NCI-H526 (cell line): ENCODE results near the gene TUB.

Source experiments
- DNase-seq, 2 experiments: peaks; one replicate each; lab custom pipeline; 2025; lab: John Stamatoyannopoulos, UW

The TUB gene, protein sequence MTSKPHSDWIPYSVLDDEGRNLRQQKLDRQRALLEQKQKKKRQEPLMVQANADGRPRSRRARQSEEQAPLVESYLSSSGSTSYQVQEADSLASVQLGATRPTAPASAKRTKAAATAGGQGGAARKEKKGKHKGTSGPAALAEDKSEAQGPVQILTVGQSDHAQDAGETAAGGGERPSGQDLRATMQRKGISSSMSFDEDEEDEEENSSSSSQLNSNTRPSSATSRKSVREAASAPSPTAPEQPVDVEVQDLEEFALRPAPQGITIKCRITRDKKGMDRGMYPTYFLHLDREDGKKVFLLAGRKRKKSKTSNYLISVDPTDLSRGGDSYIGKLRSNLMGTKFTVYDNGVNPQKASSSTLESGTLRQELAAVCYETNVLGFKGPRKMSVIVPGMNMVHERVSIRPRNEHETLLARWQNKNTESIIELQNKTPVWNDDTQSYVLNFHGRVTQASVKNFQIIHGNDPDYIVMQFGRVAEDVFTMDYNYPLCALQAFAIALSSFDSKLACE

DNA sequence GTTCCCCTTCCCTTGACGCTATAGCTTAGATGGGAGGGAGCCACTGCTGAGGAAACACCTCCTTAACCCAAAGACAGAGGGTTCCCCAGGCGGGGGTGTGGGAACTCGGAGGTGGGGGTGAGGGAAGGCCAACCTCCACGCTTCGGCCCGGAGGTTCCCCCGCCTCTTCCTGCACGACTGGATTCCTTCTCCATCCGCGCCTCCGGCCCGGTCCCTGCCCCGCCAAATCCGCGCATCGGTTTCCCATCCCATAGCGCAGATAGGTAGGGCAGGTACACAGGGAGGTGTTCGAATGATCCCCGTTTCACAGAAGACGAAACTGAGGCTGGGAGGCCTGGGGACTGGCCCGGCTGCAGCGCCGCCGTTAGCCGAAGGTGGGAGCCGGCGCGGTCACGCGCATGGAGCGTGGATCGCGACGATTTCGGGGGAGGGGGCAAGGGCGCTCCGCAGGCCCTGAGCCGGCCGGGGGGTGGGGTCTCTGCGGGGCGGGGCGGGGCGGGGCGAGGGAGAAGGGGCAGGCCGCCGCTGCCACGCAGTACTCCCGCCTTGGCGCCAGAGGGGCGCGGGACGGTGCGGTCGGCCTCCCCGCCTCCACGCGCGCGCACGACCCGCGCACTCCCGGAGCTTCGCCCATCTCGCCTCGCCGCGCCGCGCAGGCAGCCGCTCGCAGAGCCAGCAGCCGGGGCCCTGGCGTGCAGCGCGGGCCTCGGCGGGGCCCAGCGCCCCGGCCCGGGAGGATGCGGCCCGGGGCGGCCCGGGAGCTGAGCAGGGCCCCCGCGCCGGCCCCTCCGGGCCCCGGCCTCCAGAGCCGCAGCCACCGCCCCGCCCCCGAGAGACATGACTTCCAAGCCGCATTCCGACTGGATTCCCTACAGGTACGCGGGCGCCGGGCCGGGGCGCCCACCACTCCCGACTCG, at the start of gene TUB:
TSS of gene TUB (plus strand) at position 538 of the 917 bp plus-strand sequence. CDS start at position 838, 300 bp downstream.
- peak; percentile 44 to 86 for DNase-seq

DNA sequence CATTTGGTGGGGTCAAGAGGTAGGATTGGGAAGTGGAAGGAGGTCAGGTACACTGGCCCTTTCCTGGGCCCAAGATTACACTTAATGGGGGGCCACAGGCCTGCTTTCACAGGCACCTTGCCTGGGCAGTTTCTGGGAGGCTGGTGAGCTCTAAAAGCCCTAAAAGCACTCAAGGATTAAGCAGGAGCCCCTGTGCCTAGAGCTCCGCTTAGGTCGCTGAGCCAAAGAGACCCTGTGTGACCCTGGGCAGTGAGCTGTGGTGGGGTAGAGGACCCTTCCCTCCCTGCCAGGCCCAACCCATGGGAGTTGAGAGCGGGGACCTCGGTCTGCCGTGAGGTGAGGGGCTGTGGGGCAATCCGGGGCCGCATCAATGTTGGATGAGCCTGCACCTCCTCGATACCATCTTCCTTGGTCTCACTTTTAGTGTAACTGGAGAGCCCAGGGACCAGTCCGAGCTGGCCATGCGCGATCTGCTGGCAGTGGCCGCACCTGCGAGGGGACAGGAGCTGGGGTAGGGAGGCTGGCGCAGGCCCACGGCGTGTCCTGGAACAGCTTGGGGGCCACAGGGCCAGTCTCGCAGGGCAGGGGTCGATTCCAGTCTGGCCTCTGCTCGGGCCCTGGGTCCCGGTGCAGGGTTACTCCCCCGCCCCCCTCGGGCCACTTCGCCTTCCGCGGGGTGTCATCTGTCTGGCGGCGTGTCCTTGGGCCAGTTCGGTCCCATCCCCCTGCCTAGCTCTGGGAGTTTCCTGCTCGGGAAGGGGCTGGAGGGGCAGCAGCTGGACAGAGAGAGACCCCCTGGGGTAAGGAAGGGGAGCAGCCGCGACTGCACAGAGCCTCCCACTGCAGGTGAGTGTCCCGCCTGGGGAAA, 49.5 kb upstream of the TUB start:
- DNase-seq: no peak

DNA sequence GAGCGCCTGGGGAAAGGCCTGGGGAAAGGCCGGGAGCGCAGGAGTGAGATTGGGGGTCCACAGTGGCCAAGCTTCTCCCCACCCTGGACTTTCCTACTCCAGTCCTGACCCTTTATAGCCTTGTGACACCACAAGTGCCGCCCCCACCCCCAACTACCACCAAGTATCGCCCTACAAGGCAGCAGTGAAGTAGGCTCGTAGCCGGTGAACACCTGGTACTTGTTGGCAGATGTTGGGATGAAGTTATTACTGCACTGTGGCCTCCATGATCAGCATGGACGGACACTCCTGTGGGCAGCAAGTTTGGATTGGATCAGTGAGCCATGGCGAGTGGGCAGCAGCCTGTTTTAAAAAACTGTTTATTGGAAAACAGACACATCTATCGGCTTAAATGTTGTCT, 48.9 kb upstream of the TUB start:
- DNase-seq: no peak

DNA sequence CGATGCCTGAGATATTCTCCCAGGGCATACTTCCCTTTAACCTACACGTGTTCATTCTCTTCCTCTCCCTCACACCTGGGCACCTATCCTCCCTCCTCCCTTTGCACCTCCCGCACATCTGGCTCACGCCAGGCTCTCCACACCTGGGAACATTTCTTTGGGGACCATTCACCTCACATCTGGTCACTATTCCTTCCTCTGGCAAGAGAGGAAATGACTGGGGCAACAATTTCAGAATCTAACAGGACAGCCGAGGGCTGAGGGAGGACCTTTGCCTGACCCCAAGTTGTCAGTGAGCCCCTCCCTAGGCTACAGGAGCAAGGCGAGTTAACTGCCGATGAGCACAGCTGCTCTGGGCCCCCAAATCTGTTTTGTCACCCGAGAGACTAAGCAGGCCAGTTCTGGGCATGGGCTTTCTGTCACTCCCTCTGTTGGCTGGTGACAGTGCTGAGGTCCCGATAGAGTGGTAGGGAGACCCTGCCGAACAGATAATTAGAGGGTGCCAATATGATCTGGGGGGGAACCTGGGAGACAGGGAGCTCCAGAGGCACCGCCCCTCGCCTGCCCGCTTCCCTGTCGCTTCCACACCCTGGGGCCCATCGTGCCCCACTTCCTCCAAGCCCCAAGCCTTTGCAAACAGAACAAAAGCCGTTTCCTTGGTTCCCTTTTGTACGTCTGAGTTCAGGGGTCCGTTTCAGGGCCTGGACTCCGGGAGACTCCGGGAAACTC, 48.3 kb upstream of the TUB start:
- DNase-seq: no peak

DNA sequence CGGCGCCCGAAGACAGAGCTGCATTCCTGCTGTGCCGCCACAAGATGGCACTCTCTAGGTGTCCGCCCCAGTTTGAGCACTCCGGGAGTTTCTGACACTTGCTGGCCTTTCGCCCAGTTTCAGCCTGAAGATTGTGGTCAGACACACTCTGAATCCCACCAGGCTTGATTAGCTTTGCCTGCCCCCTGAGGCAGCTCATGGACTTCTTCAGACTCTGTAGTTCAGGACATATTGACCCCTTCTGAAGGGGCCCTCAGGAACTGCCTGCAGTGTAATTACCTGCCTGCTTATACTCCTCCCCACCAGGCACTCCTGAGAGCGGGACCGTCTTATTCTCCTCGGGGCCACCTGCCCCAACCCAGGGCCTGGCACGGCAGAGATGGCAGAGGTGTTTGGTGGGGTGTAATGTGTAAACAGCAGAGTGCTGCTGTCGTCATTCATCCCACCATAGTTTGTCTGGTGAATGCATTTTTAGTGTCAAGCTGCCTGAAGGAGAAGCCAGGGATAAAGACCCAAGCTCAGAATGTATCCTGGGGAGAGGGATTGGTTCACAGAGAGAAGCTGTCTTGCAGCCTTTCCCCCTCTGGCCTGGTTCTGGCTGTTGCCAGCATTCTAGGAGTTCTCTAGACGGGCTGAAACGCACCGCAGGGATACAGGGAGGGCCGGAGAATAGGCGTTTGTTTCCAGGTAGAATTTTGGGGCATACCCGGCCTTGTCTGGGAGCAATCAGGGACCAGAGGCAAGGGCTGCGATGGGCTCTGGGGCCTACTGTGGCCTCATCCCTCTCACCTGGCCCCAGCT, 47.5 kb upstream of the TUB start:
- DNase-seq: peak; percentile 21 to 75

DNA sequence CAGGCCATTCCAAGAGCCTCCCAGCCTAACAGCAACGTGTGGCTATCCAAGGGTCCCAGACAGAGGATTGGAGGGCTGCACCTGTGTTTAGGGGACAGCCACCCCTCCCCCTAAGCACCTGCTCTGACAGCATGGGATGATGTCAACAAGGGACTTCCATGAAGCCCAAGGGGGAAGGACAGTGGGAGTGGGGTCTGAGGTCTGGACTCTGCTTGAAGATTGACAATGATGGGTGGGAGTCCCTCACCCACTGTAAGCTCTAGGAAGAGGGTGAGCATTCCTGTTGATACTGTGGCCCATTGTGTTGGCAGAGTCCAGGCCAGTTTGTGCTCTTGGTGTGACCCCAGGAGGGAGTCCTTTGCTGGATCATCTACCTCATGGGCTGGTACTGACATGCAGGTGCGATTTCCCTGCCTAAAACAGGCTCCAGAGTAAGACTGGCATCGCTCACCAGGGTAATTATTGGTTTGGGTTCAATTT, 46.9 kb upstream of the TUB start:
- DNase-seq: no peak

DNA sequence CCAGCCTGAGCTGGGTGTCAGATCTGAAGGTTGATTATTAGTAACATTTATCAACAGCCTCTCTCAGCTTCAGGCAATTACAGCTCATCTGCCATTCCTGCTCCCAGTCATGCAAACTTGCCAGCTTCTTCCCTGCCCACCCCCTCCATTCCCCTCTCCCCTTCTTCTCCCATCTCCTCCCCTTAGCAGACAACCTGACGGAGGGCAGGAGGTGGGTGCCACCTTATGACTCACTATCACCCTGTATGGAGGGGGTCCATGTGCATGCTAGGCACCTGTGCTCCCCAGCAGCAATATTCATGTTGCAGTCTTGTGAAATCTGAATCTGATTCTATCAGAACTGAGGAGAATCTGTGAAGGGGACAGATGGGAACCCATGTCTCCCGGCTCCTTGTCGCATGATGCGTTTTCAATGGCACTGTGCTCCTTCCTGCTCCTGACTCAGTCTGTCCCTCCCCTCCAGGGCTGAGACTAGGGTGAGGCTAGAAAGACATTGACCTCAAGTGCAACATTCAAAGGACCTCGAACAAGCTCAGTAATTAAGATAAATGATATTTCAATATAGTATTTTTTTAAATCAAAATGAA, 46.3 kb upstream of the TUB start:
- no peak for DNase-seq

DNA sequence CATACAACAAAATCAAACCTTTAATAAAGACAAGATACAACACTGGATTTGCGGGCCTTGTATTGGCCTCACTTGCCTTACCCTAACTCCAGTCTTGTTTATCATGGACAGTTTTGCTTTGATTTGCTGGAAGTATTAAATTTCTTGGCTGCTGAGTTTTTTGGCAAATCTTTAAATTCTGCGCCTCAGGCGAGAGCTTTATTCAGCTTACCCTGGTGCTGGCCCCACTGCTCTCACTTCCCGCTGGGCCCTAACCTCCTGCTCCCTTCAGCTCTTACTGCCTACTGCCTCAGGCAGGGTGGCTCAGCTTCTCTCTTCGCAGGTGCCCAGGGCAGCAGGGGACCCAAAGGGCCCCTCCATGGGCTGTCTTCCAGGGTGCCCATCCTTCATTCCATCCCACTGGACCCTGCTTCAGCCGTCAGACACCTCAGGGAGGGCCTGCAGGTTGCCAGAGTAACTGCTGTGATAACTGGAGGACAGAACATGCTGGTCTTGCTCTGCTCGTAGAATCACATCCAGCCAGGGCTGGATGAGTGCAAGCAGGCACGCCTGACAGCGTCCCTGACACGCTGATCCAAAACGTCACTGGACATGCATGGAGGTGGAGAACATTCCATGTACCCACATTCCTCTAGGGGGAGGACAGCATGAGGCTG, 45.7 kb upstream of the TUB start:
- DNase-seq: no peak

DNA sequence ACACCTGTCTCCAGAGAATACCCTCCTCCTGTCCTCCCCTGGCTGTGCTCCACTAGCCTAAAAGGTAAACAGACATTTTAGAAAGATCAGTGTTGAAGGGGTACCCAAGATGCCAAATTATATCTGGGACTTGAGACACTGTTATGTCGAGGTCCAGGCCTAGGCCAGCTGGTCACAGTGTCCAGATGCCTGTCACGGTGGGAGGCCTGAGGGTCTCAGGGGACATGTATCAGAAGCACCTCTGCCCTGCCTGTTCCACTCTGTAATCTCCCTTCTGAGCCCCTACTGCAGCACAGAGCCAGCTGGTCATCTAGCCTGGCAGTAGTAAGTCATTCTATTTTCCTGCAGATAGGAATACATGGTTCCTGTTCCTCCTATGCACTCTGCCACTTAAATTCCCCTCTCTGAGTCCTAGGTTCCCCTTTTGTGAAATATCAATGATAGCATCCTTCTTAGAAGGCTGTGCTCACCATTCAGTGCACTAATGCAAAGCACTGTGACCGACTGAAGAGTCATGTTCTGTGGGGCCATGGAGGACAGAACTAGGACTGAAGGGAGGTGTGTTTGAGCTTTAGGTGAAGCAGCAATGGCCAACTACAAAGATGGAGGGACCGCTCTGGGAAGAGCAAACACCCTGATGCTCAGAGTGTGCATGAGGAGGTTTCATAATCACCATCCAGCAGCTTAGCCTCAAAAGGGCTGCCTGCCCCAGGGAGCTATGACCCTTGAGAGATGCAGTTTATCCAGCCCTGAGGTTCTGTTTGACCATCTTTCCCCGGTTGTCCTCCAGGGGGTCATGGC, 44.8 kb upstream of the TUB start:
- DNase-seq: no peak

DNA sequence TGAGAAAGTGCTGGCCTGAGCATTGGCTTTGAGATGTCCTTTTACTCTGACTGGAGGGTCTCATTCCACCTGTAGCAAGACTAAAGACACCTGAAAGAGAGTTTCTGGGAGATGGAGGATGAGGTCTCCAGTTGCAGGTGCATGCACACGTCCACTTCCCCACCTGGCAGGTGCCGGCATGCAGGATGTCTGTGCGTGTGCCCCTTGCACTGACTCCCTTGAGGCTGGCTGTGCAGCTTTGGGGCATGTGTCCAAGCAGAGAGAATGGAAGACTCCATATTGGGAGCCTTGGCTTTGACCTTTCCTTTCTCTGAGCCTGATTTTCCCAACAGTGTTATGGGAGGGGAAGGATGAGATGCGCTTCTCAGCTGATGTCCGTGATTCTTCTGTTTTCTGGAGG, 44.0 kb upstream of the TUB start:
- DNase-seq: no peak

DNA sequence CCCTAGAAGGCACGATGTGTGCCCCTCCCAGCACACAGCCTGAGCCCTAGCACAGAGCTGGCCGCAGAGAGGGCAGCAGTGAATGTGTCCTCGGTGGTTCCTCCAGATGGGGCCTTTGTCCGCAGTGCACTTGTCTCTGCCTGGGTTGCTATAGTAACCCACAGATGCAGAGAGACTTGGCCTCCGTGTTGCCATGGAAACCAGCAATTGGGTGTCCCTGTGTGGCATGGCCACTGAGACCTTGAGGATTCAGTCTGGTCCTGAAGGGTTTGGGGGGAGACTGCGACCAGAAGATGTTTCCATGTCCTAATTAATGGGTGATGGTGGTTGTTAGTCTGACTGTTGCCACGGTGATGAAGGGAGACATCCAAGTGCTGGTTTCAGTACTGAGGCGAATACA, 42.6 kb upstream of the TUB start:
- DNase-seq: no peak

DNA sequence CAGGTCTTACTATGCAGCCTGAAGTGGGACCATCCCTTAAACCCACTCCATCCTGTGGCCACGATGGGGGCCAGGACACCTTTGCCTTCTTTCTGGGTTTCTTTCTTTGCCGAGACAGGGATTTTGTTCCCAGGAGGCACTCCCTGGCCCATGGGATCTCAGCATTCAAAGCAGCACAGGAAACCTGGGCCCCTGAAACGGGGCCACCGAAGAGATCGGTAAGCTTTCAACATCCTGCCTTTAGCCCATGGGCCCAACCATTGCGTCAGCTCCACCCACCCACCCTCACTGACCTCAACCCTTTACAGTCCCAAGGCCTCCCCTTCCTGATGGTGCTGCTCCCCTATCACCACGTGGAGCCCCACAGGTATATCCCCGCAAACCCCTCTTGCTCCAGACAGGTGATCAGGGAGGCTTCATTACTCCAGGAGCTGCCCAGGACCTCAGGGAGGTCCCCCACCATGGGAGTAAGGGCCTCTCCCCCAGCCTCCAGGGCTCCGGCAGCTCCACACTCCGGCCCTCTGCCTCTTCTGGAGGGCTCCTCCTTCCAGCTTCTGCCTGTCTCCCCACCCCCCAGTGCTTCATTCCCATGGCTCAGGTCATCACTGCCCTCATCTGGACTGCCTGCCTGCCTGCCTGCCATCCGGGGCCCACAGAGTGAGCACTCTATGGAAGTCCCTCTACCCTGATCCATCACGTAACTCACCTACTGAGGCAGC, 42.0 kb upstream of the TUB start:
- DNase-seq: no peak

DNA sequence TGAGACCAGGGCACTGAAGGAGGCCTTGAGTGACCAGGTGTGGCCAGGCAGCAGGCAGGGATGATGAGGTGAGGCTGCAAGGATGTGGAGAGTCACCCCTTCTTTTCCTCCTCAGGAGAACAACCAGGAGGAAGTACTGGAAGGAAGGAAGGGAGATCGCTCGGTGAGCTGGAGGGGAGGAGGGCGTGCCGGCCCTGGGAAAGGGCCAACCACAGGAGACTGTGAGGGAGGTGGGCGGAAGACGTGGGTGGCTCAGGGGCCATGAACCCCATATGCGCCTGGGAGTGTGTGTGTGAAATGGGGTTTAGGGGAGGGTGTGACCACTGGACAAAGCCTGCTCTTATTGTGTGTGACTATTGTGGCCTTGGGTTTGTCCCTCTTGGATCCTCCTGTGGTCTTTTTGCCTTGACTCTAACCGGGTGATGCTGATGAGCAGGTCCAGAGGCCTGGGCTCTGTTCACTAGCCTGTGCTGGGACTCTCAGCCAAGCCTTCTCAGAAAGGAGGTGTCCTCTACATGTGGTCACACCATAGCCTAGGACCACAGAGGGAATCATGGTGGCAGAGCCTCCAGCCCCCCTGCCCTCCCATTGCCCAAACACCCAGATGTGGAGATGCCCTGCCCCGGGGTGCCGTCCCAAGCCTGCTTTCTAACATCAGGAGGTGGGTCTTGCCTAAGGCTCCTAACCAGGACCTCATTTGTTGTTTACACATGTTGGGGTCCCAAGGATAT, 41.3 kb upstream of the TUB start:
- no peak for DNase-seq

DNA sequence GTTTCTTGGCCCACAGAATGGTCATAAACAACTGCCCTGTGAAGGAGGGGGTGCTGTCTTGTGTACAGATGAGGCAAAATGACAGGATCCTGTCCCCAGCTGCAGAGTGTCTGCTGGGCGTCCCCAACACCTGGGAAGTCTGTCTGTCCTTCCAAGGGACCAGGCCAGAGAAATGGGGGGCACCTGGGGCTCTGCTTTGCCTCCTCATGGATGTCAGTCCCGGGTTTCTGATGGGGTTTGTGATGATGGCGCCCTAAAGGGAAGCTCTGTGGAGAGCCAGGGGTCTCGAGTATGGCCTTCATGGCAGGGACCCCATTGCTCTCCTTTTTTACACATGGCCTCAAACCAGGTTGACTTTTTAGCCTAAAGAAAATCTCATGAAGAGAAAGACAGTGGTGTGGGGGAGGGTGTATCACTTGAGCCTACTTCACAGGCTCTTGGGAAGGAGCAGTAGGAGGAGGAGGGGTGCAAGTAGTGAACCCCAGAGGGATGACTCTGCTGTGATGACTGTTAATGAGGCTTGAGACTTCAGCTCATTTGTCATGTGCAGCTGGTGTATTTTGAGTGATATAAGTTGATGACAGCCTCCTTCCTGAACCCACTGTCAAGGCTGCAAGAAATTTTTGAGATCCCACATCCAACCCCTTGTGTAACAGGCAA, 40.6 kb upstream of the TUB start:
- DNase-seq: no peak

DNA sequence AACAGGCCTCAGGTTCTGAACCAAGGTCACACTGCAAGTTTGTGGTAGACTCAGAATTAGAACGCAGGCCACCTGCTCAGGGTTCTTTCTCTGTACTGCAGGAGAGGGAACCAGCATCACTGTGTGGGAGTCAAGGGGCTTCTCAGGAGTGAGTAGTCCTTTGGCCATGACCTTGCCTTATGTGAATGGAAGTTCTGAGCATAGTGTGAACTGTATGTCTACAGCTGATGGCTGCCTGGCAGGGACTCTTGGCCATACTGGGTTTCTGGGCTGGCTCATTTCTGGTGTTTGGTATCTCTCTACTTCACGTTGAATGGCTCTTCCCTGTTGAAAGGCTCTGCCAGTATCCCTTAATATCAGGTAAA, 40.1 kb upstream of the TUB start:
- no peak for DNase-seq

DNA sequence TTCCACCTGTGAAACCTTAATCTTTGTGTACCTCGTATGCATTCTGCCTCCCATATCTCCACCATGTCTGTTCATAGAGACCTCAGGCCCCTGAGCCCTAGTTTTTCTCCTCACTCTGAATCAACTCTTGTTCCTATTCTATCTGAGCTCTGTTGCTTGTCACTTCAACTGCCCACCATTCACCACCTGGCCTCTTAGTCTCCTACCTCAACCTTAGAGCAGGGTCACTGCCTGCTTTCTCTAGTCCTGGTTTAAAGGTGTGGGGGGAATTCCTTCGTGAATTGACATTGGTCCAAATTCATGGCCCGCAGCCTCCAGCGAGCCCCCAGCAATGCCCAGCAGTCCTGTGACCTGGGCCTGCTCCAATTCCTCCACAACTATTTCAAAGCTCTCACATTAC, 39.4 kb upstream of the TUB start:
- no peak for DNase-seq

DNA sequence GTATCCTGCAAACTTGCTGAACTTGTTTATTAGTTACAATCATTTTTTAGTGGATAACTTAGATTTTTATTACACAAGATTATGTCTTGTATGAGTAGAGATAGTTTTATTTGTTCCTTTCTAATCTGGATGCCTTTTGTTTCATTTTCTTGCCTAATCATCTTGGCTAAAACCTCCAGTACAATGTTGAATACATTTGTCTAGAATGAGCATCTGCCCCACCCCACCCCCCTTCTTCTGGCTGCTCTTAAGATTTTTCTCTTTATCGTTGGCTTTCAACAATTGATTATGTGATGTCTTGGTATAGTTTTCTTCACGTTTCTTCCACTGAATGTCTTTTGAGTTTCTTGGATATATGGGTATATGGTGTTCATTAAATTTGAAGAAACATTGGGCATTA, 37.3 kb upstream of the TUB start:
- no peak for DNase-seq
